Amniotic epithelial cell (primary cell): ENCODE measurements around the gene ANP32A.
A peak's percentile ranks its signal among the peaks of the same experiment; 100 is the strongest.

Experiments
- DNase-seq: peaks from one replicate; pipeline ENCODE4 v3.0.0-alpha.2; 2010; ENCODE audit warnings: low read depth

ANP32A gene

GRCh38 chr15:68819495-68820294 lies 1.0 kb downstream of the ANP32A start:
- peak; percentile 81 for DNase-seq

GRCh38 chr15:68818769-68819494 lies 1.8 kb downstream of the ANP32A start:
- DNase-seq: peak; percentile 27

- DNase-seq: peak; percentile 40
These were observed 2.5 kb downstream of the ANP32A start for GRCh38 chr15:68818066-68818768.

GRCh38 chr15:68817304-68818065 lies 3.2 kb downstream of the ANP32A start:
- peak; percentile 42 for DNase-seq

- peak; percentile 20 for DNase-seq
These were observed 3.8 kb downstream of the ANP32A start for GRCh38 chr15:68816795-68817303.

- DNase-seq: no peak
These were observed 4.5 kb downstream of the ANP32A start for GRCh38 chr15:68816158-68816557.

GRCh38 chr15:68815598-68815997 lies 5.1 kb downstream of the ANP32A start:
- peak; percentile 33 for DNase-seq

GRCh38 chr15:68814596-68814995 lies 6.1 kb downstream of the ANP32A start:
- DNase-seq: no peak

- DNase-seq: no peak
These were observed 7.9 kb downstream of the ANP32A start for GRCh38 chr15:68812597-68813431.

GRCh38 chr15:68812069-68812468 lies 8.6 kb downstream of the ANP32A start:
- no peak for DNase-seq

- DNase-seq: no peak
These were observed 11.2 kb downstream of the ANP32A start for GRCh38 chr15:68809517-68809916.

- DNase-seq: no peak
These were observed 11.9 kb downstream of the ANP32A start for GRCh38 chr15:68808770-68809169.

- peak; percentile 67 for DNase-seq
These were observed 12.6 kb downstream of the ANP32A start for GRCh38 chr15:68808091-68808490.

- no peak for DNase-seq
These were observed 13.4 kb downstream of the ANP32A start for GRCh38 chr15:68807249-68807648.

- DNase-seq: no peak
These were observed 14.3 kb downstream of the ANP32A start for GRCh38 chr15:68806220-68807060.

- DNase-seq: no peak
These were observed 18.3 kb downstream of the ANP32A start for GRCh38 chr15:68802373-68802772.

GRCh38 chr15:68801572-68802148 lies 19.0 kb downstream of the ANP32A start:
- no peak for DNase-seq

- no peak for DNase-seq
These were observed 19.8 kb downstream of the ANP32A start for GRCh38 chr15:68800875-68801274.

- DNase-seq: no peak
These were observed 22.2 kb downstream of the ANP32A start for GRCh38 chr15:68798346-68799094.
